Measurements from ENCODE around the gene TRIM44. TPM values are rescaled to one million over a fixed set of nuclear protein-coding genes. Genes with fewer than 3 reads are reported as not detected.

TRIM44 gene
- total RNA-seq, 1 experiment from 2014 or later = 191 TPM

GRCh38 chr11:35655254-35655653 is 7.3 kb upstream of the TRIM44 start:
- BruUV-seq (replicated peaks) = no TSS peak
- Histone ChIP-seq H3K27ac (ENCODE audit: low read depth, low read length, poor library complexity, severe bottlenecking) (no peak overlapping the region), H3K9me3 (ENCODE audit: low read depth, low read length, poor library complexity, severe bottlenecking) (no peaks in the 10 kb centered on the region), H3K27me3 (replicated peaks; ENCODE audit: insufficient read depth, low read depth, low read length, poor library complexity) (no peaks in the 10 kb centered on the region), H3K4me3 (ENCODE audit: low read depth, low read length, poor library complexity, severe bottlenecking) (no peak overlapping the region), H3K4me1 (ENCODE audit: insufficient read depth, low read length, poor library complexity, severe bottlenecking) (peaks cover 12% of the 10 kb centered on the region), H3K36me3 (ENCODE audit: insufficient read depth, low read length, poor library complexity, severe bottlenecking) (no peaks in the 10 kb centered on the region)
- intact Hi-C loops (cut with micrococcal nuclease; ENCODE audit: unreplicated experiment) = no loop called here
- CTCF ChIA-PET = no interaction called here
- no peak for DNase-seq (ENCODE audit: low spot score)
- POLR2A ChIA-PET (ENCODE audit: low non-redundant PET) = no interaction called here
- TF ChIP-seq CTCF (conservative IDR thresholded peaks at IDR 0.05; ENCODE audit: low read depth, low read length) = no peak
- TF ChIP-seq EZH2 (IDR thresholded peaks at IDR 0.05; ENCODE audit: borderline replicate concordance, low read depth, low read length, poor library complexity, severe bottlenecking) = no peak

- Histone ChIP-seq H3K27ac (ENCODE audit: low read depth, low read length, poor library complexity, severe bottlenecking) (no peak overlapping the region), H3K36me3 (ENCODE audit: insufficient read depth, low read length, poor library complexity, severe bottlenecking) (no peaks in the 10 kb centered on the region), H3K27me3 (replicated peaks; ENCODE audit: insufficient read depth, low read depth, low read length, poor library complexity) (no peaks in the 10 kb centered on the region), H3K4me1 (ENCODE audit: insufficient read depth, low read length, poor library complexity, severe bottlenecking) (peaks cover 7% of the 10 kb centered on the region), H3K4me3 (ENCODE audit: low read depth, low read length, poor library complexity, severe bottlenecking) (no peak overlapping the region), H3K9me3 (ENCODE audit: low read depth, low read length, poor library complexity, severe bottlenecking) (no peaks in the 10 kb centered on the region)
- ChIA-PET CTCF (no interaction called here), POLR2A (ENCODE audit: low non-redundant PET) (no interaction called here)
- TF ChIP-seq CTCF (conservative IDR thresholded peaks at IDR 0.05; ENCODE audit: low read depth, low read length) (no peak), EZH2 (IDR thresholded peaks at IDR 0.05; ENCODE audit: borderline replicate concordance, low read depth, low read length, poor library complexity, severe bottlenecking) (no peak)
- DNase-seq (ENCODE audit: low spot score) = no peak
- BruUV-seq (replicated peaks) = no TSS peak
- intact Hi-C loops (cut with micrococcal nuclease; ENCODE audit: unreplicated experiment) = no loop called here
Measured at GRCh38 chr11:35655856-35656255, 6.7 kb upstream of the TRIM44 start.

GRCh38 chr11:35658020-35658948 is 4.3 kb upstream of the TRIM44 start:
- H3K27me3 ChIP-seq (replicated peaks; ENCODE audit: insufficient read depth, low read depth, low read length, poor library complexity) = no peaks in the 10 kb centered on the region
- CTCF ChIA-PET = interaction anchor here (1.0 kb wide), 1 partner anchor 164 kb away, joined by 3 read pairs; no protein-coding TSS in a partner anchor
- peaks cover 21% of the 10 kb centered on the region for H3K4me1 ChIP-seq (ENCODE audit: insufficient read depth, low read length, poor library complexity, severe bottlenecking)
- POLR2A ChIA-PET (ENCODE audit: low non-redundant PET) = interaction anchor here (0.5 kb wide), 1 partner anchor 24 kb away, joined by 3 read pairs; no protein-coding TSS in a partner anchor
- no peak overlapping the region for H3K4me3 ChIP-seq (ENCODE audit: low read depth, low read length, poor library complexity, severe bottlenecking)
- H3K9me3 ChIP-seq (ENCODE audit: low read depth, low read length, poor library complexity, severe bottlenecking) = peaks cover 2% of the 10 kb centered on the region
- TF ChIP-seq EZH2 (IDR thresholded peaks at IDR 0.05; ENCODE audit: borderline replicate concordance, low read depth, low read length, poor library complexity, severe bottlenecking) = no peak
- no peak for TF ChIP-seq CTCF (conservative IDR thresholded peaks at IDR 0.05; ENCODE audit: low read depth, low read length)
- no peak overlapping the region for H3K27ac ChIP-seq (ENCODE audit: low read depth, low read length, poor library complexity, severe bottlenecking)
- H3K36me3 ChIP-seq (ENCODE audit: insufficient read depth, low read length, poor library complexity, severe bottlenecking) = peaks cover under 1% of the 10 kb centered on the region
- DNase-seq (ENCODE audit: low spot score) = peak; percentile 51
- BruUV-seq (replicated peaks) = no TSS peak
- intact Hi-C loops (cut with micrococcal nuclease; ENCODE audit: unreplicated experiment) = no loop called here
